B cell (primary cell): ENCODE results near the gene CD53. TPM values are rescaled to one million over a fixed set of nuclear protein-coding genes. Genes with fewer than 3 reads are reported as not detected.

Source experiments
- ATAC-seq: fragments of 200-7000 bp; cut with Tn5 transposase; one replicate; pipeline ENCODE4 v1.10.0; 2021; ENCODE audit warnings: low read depth, mild to moderate bottlenecking, moderate number of reproducible peaks, moderate library complexity
- CTCF ChIA-PET: fragments of 350-600 bp; sonication (Branson Sonifier 250); formaldehyde crosslinking; loops from one replicate; lab custom pipeline; 2021; ENCODE audit warnings: antibody characterized with exemption, inconsistent platforms; lab: Charles Lee
- POLR2A ChIA-PET: fragments of 350-600 bp; sonication (Branson Sonifier 250); formaldehyde crosslinking; loops from one replicate; lab custom pipeline; 2021; ENCODE audit warnings: antibody characterized with exemption; lab: Charles Lee
- DNase-seq: peaks from one replicate; pipeline ENCODE4 v3.0.0; 2013
- H2AFZ ChIP-seq: 2 replicates; pipeline ENCODE4 v1.6.1; 2012; ENCODE audit warnings: mild to moderate bottlenecking, low read depth, low read length; ENCODE audit not compliant: insufficient read depth, poor library complexity, severe bottlenecking
- H3K27ac ChIP-seq, 2 donors: 1 replicate in 1 of 2; 2 replicates in 1 of 2; pipeline ENCODE4 v1.5.1; 2012 to 2013; ENCODE audit warnings: low read length in 2 of 2, mild to moderate bottlenecking in 2 of 2, moderate library complexity in 1 of 2
- H3K27me3 ChIP-seq, 4 experiments: fragments of 200-600 bp in 1 of 4; sonication (generic) in 1 of 4; replicated peaks in 1 of 4; 1 replicate in 2 of 4; 2 replicates in 2 of 4; pipeline versions ENCODE4 v1.6.1 to v1.7.0; 2013 to 2016; ENCODE audit warnings: low read length in 3 of 4, mild to moderate bottlenecking in 2 of 4, mixed read lengths in 1 of 4, moderate library complexity in 1 of 4; ENCODE audit not compliant: insufficient read depth in 4 of 4, control insufficient read depth in 3 of 4; ENCODE audit errors: control extremely low read depth in 1 of 4
- H3K36me3 ChIP-seq, 2 experiments: replicated peaks in 1 of 2; 1 replicate in 1 of 2; 2 replicates in 1 of 2; pipeline versions ENCODE4 v1.6.1 to v1.7.1; 2013; ENCODE audit warnings: low read length in 1 of 2; ENCODE audit not compliant: insufficient read depth in 2 of 2, control insufficient read depth in 1 of 2; ENCODE audit errors: control extremely low read depth in 1 of 2, extremely low read depth in 1 of 2
- H3K4me1 ChIP-seq, 2 donors: fragments of 200-600 bp in 1 of 2; sonication (generic) in 1 of 2; 1 replicate in 1 of 2; 2 replicates in 1 of 2; pipeline versions ENCODE4 v1.5.1 to v1.6.1; 2013 to 2017; ENCODE audit warnings: low read length in 2 of 2; ENCODE audit not compliant: control insufficient read depth in 2 of 2, insufficient read depth in 2 of 2
- H3K4me2 ChIP-seq: replicated peaks from 2 replicates; pipeline ENCODE3; 2012; ENCODE audit warnings: mild to moderate bottlenecking, low read depth, low read length; ENCODE audit not compliant: poor library complexity, severe bottlenecking
- H3K4me3 ChIP-seq, 5 experiments: fragments of 200-600 bp in 1 of 5; sonication (generic) in 1 of 5; 1 replicate in 3 of 5; 2 replicates in 2 of 5; pipeline versions ENCODE4 v1.5.1 to v1.7.0; 2011 to 2016; ENCODE audit warnings: low read length in 4 of 5, mild to moderate bottlenecking in 4 of 5, low read depth in 2 of 5, control low read depth in 1 of 5, moderate library complexity in 1 of 5; ENCODE audit not compliant: insufficient read depth in 1 of 5; ENCODE audit errors: control extremely low read depth in 1 of 5, extremely low read depth in 1 of 5
- H3K79me2 ChIP-seq: fragments of 200-600 bp; sonication (generic); one replicate; pipeline ENCODE4 v1.6.0; 2016; ENCODE audit warnings: low read length; ENCODE audit not compliant: control insufficient read depth, insufficient read depth
- H3K9ac ChIP-seq: fragments of 200-600 bp; sonication (generic); 2 replicates; pipeline ENCODE4 v1.6.1; 2017; ENCODE audit warnings: mild to moderate bottlenecking, low read length, moderate library complexity
- H3K9me3 ChIP-seq, 3 donors: one replicate each; pipeline versions ENCODE4 v1.6.1 to v1.7.1; 2013; ENCODE audit warnings: low read length in 2 of 3; ENCODE audit not compliant: control insufficient read depth in 2 of 3, insufficient read depth in 1 of 3; ENCODE audit errors: control extremely low read depth in 1 of 3
- H4K20me1 ChIP-seq: 2 replicates; pipeline ENCODE4 v1.6.0; 2012; ENCODE audit warnings: mild to moderate bottlenecking, low read length; ENCODE audit not compliant: insufficient read depth, control insufficient read depth, poor library complexity, severe bottlenecking
- H3K27ac Mint-ChIP-seq: one replicate; pipeline ENCODE4 v1.8.0; 2021; ENCODE audit warnings: mixed read lengths
- H3K27me3 Mint-ChIP-seq: one replicate; pipeline ENCODE4 v1.8.0; 2021; ENCODE audit warnings: mixed read lengths
- H3K4me1 Mint-ChIP-seq: one replicate; pipeline ENCODE4 v1.8.0; 2021; ENCODE audit warnings: mixed read lengths
- H3K4me3 Mint-ChIP-seq: one replicate; pipeline ENCODE4 v1.8.0; 2021; ENCODE audit warnings: mixed read lengths
- H3K9me3 Mint-ChIP-seq: one replicate; pipeline ENCODE4 v1.8.0; 2022; ENCODE audit warnings: mixed read lengths; ENCODE audit not compliant: insufficient read depth
- EZH2 ChIP-seq: IDR thresholded peaks from 2 replicates; pipeline ENCODE4 v1.6.1; 2012; ENCODE audit warnings: borderline replicate concordance, low read depth, mild to moderate bottlenecking, moderate library complexity, low read length; ENCODE audit not compliant: insufficient read depth, poor library complexity, severe bottlenecking
- WGBS: methylation state at CpG from one replicate; pipeline ENCODE4 v1.1.5; 2013; ENCODE audit warnings: missing lambda C conversion rate; ENCODE audit not compliant: insufficient coverage; 5-methylcytosine and 5-hydroxymethylcytosine counted together
- intact Hi-C: fragments of 100-400 bp; cut with micrococcal nuclease; formaldehyde crosslinking; loops from one replicate; pipeline ENCODE4 v1.10.0; 2022
- polyA plus RNA-seq: library from polyadenylated mRNA; depleted of rRNA; stranded (reverse); fragments of >200 nt; gene quantifications from 2 replicates; pipeline ENCODE4 v1.2.3, GENCODE V29; 2012
- total RNA-seq, 2 donors: library from RNA; stranded (reverse); fragments of 120-200 nt in 1 of 2; gene quantifications; 1 replicate in 1 of 2; 2 replicates in 1 of 2; pipeline versions ENCODE4 v1.2.3 to v1.2.4, GENCODE V29; 2013 to 2022
- TF ChIP-seq, protein P1 (sequence below): fragments of 200-600 bp; IDR thresholded peaks from one replicate; pipeline ENCODE4 v1.8.0; 2022; ENCODE audit warnings: antibody characterized with exemption, mild to moderate bottlenecking

CD53 gene
- total and polyA plus RNA-seq, 2 donors (not counting 1 experiment from before 2014, with no cell fraction given), result 490 to 1,010 TPM

DNA sequence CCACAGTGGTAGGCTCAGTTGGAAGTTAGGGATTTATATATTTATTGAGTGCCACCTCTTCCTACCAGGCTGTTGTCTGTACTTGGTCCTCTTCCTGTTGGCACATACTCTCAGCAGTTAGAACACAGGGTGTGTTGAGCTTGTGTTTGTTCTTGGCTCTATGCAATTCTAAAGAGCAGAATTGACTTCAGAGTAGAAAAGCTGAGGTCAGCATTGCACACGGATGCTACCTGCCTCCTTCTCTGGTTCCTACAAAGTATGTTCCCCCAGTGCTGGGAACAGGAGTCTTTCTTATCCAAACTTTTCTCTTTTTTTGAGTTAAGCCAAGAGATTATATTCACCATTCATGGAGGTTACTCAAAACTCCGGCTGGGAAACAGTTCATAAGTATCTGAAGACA, 16.5 kb upstream of the CD53 start:
- 100% methylated on average over 1 of the region's 2 CpGs for WGBS
- no peaks in the 10 kb centered on the region for H3K27me3 ChIP-seq
- H2AFZ ChIP-seq, result no peak overlapping the region
- H3K4me1 ChIP-seq, result peaks cover 20 to 40% of the 10 kb centered on the region in 2 donors
- POLR2A ChIA-PET, result interaction anchor here (0.6 kb wide), 1 partner anchor 46 kb away, joined by 3 read pairs; no protein-coding TSS in a partner anchor
- no peak overlapping the region for H3K4me2 ChIP-seq
- no peaks in the 10 kb centered on the region for H3K9me3 ChIP-seq
- TF ChIP-seq EZH2, result no peak
- TF ChIP-seq, protein P1, sequence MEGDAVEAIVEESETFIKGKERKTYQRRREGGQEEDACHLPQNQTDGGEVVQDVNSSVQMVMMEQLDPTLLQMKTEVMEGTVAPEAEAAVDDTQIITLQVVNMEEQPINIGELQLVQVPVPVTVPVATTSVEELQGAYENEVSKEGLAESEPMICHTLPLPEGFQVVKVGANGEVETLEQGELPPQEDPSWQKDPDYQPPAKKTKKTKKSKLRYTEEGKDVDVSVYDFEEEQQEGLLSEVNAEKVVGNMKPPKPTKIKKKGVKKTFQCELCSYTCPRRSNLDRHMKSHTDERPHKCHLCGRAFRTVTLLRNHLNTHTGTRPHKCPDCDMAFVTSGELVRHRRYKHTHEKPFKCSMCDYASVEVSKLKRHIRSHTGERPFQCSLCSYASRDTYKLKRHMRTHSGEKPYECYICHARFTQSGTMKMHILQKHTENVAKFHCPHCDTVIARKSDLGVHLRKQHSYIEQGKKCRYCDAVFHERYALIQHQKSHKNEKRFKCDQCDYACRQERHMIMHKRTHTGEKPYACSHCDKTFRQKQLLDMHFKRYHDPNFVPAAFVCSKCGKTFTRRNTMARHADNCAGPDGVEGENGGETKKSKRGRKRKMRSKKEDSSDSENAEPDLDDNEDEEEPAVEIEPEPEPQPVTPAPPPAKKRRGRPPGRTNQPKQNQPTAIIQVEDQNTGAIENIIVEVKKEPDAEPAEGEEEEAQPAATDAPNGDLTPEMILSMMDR, result no peak
- H3K27me3 Mint-ChIP-seq, result no peaks in the 10 kb centered on the region
- no peak overlapping the region for H3K27ac Mint-ChIP-seq
- H3K9me3 Mint-ChIP-seq, result no peaks in the 10 kb centered on the region
- CTCF ChIA-PET, result interaction anchor here (1.4 to 1.5 kb wide), 2 partner anchors 15 to 73 kb away, joined by 3 read pairs; no protein-coding TSS in a partner anchor
- H3K4me3 Mint-ChIP-seq, result no peak overlapping the region
- H4K20me1 ChIP-seq, result no peaks in the 10 kb centered on the region
- H3K4me1 Mint-ChIP-seq, result peaks cover 38% of the 10 kb centered on the region
- intact Hi-C loops, result no loop called here
- H3K79me2 ChIP-seq, result peaks cover 12% of the 10 kb centered on the region
- no peak overlapping the region for H3K9ac ChIP-seq
- no peaks in the 10 kb centered on the region for H3K36me3 ChIP-seq
- ATAC-seq (no peak), DNase-seq (no peak)
- no peak overlapping the region for H3K4me3 ChIP-seq
- H3K27ac ChIP-seq, result no peak overlapping the region
